SHP77 (cell line): Measurements from ENCODE around the gene GPR157.
A peak's percentile ranks its signal among the peaks of the same experiment; 100 is the strongest.
"Not testable (repeated sequence)": the region's sequence is repeated elsewhere in the genome, so short reads cannot be mapped to it uniquely, and the experiment has no call there.

Experiments
- DNase-seq, 2 experiments: peaks; one replicate each; lab custom pipeline; 2025; lab: John Stamatoyannopoulos, UW

Gene GPR157

DNA sequence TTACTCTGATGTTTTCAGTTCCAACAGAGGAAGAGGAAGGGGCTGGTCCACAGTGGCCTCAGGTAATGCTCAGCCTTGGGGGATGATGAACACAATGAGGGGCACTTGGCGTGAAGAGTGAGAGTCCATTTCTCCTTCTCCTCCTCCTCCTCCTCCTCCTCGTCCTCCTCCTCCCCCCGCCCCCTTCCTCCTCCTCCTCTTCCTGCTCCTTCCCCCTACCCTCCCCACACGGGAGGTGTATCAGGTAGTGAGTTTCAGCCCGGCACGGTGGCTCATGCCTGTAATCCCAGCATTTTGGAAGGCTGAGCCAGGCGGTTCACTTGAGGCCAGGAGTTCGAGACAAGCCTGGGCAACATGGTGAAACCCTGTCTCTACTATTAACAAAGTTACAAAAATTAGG is 17.3 kb upstream of the GPR157 start:
- DNase-seq: no peak

- DNase-seq: no peak
These were observed 16.8 kb upstream of the GPR157 start for GRCh38 chr1:9145714-9146113.

- DNase-seq: peak in 1 of 2 experiments; percentile 51
These were observed 16.2 kb upstream of the GPR157 start for GRCh38 chr1:9145021-9145668.

- not testable (repeated sequence) for DNase-seq
These were observed 15.6 kb upstream of the GPR157 start for GRCh38 chr1:9144494-9144893.

DNA sequence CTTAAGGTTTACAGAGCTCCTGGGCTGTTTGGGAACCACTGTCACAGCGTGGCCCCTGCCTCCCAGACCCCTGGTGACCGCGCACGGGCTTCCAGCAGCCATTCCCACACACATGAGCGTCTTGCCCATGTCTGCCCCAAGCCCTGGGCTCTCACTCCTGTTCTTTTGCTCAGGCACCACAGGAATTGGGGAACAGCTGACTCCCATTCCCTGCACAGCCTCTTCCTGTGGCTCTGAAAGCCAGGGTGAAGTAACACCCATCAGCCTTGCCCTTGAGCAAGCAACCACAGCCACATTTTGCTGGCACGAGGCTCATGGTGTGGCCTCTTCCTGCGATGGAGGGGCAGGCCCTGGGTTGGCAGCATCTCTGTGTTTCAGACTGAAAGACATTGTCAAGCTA is 14.3 kb upstream of the GPR157 start:
- no peak for DNase-seq

DNA sequence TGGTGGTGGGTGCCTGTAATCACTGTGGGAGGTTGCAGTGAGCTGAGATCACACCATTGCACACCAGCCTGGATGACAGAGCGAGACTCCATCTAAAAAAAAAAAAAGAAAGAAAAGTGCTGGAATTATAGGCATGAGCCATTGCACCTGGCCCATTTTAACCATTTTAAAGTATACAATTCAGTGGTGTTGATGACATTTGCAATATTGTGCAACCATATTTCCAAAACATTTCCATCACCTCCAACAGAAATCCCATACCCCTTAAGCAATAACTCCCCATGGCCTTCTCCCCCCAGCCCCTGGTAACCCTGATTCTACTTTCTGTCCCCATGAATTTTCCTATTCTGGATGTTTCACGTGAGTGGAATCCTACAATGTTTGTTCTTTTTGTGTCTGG is 11.0 kb upstream of the GPR157 start:
- no peak for DNase-seq

DNA sequence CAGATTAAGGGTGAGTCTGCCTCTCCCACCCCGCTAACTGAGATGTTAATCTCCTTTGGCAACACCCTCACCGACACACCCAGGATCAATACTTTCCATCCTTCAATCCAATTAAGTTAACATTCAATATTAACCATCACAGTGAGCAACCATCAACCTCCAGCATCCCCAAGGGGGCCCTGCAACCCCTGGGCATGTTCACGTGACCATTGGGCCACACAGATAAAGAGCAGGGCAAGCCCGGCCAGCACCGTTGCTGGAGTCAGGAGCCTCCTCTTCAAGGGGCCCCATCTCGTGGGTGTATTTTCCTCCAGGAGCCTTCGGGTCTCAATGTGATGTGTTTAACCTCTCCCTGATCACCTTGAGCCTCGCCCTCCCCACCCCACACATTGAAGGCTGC is 8.0 kb upstream of the GPR157 start:
- no peak for DNase-seq

- DNase-seq: no peak
These were observed 6.4 kb upstream of the GPR157 start for GRCh38 chr1:9135073-9135836.

GRCh38 chr1:9133870-9134585 is 5.1 kb upstream of the GPR157 start:
- no peak for DNase-seq

DNA sequence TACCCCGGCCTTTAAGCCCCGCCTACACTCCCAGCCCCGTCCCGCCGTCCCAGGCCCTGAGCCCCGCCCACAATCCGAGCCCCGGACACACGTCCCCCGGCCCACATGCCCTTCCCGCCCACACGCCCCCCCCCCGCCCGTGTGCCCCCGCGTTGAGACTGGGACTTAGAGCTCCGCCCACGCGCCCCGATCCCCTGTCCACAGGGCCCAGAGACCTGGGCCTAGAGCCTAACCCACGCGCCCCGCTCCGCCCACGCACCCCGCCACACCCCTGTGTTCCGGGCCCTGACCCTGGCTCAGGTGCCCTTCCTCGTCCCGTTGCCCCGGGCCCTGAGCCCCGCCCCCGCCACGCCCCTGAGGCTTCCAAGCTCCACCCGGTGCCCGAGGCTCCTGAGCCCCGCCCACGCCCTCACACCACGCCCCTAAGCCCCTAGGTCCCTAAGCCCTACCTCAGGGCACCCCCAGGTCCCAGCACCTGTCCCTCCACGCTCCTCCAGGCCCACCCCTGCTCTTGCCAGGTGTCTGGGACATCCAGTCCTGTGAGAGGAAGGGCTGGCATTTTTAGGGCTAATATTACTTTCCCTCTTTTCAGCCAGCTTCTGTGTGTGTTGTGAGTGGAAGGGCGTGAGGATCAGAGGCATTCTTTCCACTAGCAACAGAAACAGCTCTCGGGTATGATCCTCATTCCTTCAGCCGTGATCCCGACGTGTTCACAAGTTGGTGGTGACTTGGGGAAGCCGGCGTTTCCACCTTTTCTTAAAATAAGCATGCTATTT is 552 bp upstream of the GPR157 start:
- DNase-seq: peak; percentile 63 to 78

DNA sequence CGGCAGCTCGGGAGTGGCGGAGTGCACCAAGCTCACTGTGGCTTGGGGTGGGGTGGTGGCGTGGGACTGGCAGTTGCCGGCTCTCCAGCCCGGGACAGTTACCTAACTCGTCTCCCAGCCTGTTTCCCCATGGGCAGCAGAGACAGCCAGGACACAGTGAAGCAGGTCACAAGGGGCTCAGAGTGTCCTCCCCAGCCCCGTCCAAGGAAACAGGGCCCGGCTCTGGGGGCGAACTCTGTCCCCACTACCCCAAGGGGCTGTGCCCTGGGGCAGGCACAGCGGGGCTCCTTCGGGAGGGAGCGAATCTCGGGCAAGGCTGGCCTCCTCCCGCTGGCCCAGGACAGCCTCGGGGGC is 759 bp downstream of the GPR157 start:
- no peak for DNase-seq

DNA sequence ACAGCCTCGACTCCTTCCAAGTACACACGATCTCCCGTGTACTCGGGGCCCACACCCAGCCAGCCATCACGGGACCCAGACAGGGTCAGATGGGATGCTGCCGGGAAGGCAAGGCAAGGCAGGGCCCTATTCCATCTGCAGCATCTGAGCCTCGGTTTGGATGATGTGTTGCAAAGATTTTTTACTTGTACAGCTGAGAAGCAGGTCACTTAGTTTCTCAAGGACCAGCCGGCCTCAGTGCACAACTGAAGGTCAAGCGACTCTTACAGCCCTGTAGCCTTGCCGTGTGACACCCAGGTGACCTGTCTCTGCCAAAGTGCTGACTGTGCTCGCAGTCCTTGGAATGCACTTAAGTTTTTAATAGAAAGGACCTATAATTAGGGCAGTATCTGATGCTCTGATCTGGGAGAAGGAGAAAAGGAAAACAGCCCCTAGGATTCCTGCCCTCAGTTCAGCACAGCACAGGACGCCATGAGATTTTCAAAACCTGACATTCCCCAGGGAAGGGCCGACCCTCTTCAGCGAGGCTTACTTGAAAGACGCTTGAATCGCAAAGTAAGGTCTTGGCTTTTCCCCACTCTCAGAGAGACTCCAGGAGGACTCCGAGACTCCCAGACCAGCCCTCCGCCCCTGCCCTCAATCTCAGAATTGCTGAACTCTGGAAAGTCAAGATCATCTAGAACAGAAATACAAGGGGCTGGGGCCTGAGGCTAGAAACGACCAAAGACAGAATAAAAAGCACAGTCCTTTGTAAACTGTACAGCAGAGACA is 1.3 kb downstream of the GPR157 start:
- no peak for DNase-seq

DNA sequence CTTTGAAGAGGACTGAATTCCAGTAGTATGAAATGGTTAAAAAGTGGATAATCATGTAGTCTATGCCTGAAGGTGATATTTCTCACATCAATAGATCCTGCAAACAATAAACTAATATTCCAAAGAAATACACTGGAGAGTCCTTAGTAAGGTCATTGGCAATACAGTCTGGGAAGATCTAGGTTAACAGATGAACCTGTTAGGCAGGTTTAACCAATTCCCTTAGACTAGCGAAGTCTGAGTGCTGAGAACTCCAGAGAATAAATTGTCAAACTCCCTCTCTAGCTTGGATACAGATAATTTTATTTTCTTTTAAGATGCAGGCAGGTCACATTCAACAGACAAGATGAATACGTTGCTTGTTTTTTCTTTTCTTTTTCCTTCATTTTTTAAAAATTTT is 2.4 kb downstream of the GPR157 start:
- DNase-seq: no peak

GRCh38 chr1:9125847-9126246 is 3.1 kb downstream of the GPR157 start:
- DNase-seq: not testable (repeated sequence)

DNA sequence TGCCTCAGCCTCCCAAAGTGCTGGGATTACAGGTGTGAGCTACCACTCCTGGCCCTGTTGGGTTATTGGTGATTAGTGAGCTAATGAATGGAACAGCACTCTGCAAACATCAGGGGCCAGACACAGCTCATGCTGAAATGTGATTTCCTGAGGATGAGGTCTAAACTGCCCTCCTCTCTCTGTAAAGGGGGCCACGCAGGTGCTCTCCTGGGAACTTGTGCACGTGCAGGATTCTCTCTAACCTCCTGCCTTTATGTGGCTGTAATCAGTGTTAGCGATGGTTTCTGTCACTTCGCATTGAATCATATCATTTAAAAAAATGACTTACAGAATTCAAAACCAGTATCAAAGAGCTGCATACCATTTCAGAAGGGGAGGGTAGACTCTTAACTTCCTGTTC is 3.6 kb downstream of the GPR157 start:
- no peak for DNase-seq

DNA sequence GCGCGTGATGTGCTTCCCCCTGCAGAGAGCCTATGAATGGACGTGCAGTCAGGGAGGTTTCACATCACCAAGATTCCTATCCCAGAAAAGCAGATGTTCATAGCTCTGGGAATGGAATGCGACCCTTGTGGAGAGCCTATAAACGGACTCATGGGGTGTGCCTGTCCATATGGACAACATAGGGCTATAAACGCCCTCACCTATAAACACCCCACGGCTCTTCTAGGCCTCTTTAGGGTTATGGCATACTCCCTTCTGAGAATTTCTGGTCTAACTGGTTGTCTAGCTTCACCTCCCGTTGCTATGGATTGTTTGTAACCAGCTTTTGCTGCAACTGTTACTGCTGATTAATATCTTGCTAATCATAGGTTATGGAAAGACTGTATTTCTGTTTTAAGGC is 4.5 kb downstream of the GPR157 start:
- not testable (repeated sequence) for DNase-seq

- DNase-seq: not testable (repeated sequence)
These were observed 5.2 kb downstream of the GPR157 start for GRCh38 chr1:9123665-9124064.

DNA sequence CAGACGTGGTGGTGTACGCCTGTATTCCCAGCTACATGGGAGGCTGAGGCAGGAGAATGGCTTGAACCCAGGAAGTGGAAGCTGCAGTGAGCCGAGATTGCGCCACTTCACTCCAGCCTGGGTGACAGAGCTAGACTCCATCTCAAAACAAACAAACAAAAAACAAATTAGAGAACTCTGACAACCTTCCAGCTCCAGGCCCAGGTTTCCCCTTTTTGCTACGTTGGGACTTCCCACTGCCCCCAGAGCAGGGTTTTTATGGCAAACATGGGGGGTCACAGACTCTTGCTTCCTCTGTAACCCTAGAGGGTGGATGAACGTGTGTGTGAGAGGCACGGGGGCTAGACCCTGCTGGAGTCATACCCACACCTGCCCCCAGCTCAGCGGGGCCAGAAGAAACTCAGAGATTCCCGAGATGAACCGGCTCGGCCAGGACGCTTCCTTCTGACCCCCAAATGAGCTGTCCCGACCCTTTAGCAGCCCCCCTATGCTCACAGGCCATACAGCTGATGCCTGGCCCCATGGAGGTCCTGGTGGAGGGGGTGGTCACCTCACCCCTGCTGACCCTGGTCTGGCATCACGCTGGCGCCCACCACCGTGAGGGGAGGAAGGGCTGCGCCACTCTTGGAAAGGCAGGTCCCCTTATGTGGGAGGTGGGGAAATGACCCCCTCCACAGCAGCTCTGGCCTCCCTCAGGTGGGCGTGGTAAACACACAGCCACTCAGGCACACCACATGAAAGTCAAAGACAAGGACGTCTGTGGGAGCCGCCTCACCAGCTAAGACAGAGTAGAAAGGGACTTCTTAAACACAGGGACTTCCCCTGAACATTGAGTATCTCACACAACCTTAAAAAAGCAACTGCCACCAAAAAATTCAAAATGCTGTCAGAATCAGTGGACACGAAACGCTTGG is 7.1 kb downstream of the GPR157 start:
- DNase-seq: no peak

DNA sequence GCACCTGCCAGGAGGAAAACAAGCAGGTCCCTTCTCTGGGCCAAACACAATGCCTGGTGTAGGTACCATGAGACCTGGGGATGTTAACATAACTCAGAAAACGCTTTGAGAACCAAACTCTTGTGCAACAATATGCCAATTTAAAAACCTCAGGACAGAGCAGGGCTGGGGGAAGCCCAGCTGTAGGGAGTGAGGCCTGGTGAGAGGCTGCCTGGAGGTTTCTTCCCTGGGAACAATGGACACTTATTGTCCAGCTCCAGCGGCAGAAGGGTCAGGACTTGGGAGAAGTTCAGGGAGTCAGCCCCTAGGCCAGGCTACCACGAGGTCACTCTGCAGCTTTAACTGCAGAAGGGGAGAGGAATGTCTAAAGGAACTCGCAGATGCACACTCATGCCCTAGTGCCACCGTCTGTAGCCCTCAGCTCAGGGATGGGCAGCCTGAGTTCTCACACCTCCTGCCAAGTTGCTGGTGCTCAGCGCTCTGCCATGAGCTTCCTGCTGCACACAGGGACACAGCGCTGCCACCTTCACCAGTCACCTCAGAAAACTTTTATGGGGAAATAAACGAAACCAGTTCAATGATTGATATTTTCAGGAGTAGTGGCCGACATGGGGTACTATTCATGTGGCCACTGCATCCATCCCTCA is 8.5 kb downstream of the GPR157 start:
- no peak for DNase-seq

DNA sequence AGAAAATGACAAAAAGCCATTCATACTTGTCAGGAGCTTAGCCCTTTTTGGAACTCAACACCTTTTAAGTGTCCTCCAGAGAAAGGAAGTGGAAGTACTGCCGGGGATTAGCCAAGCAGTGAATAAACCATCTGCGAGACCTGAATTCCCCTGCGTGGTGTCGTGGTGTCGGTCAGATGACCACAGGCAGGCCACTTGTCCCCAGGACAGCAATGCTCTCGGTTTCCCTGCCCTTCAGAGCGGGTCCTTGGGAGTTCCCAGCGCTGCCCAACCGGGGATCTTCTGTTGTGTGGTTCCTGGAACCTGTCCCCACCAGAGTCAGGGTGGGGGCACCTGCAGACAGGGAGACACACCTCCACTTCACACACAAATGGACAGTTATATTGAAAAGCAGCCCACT is 9.2 kb downstream of the GPR157 start:
- no peak for DNase-seq
